ENCODE measurements around the gene SHISA4.
"Not testable (repeated sequence)": the region's sequence is repeated elsewhere in the genome, so short reads cannot be mapped to it uniquely, and the experiment has no call there.

Gene SHISA4

GRCh38 chr1:201938440-201939035 lies 49.8 kb downstream of the SHISA4 start:
- Histone ChIP-seq H3K4me3 (ENCODE audit: low read depth in 1 of 5, low read length in 5 of 5) (peak overlapping the region in 1 of 5 donors; percentile 22), H3K27ac (ENCODE audit: low read depth, low read length) (no peak overlapping the region)

GRCh38 chr1:201939148-201939547 lies 50.5 kb downstream of the SHISA4 start:
- H3K36me3 ChIP-seq (ENCODE audit: control insufficient read depth in 5 of 5, insufficient read depth in 5 of 5, low read length in 5 of 5), result no peaks in the 10 kb centered on the region
- H3K27me3 ChIP-seq (ENCODE audit: control insufficient read depth in 5 of 5, insufficient read depth in 4 of 5, low read length in 5 of 5), result peaks cover 0 to 8% (median 4%) of the 10 kb centered on the region in 5 donors
- H3K9ac ChIP-seq (ENCODE audit: low read length in 5 of 5), result no peak overlapping the region
- H3K27ac ChIP-seq (ENCODE audit: low read depth, low read length), result no peak overlapping the region
- peaks cover 0 to 38% (median 25%) of the 10 kb centered on the region in 5 donors for H3K4me1 ChIP-seq (ENCODE audit: control insufficient read depth in 5 of 5, insufficient read depth in 5 of 5, low read length in 5 of 5)
- no peak overlapping the region for H3K4me3 ChIP-seq (ENCODE audit: low read depth in 1 of 5, low read length in 5 of 5)
- no peaks in the 10 kb centered on the region for H3K9me3 ChIP-seq (ENCODE audit: control insufficient read depth in 5 of 5, low read length in 5 of 5)

More at GRCh38 chr1:201938440-201939035, 49.8 kb downstream of the SHISA4 start:
- Histone ChIP-seq H3K4me1 (ENCODE audit: control insufficient read depth in 5 of 5, insufficient read depth in 5 of 5, low read length in 5 of 5) (peaks cover 0 to 33% (median 21%) of the 10 kb centered on the region in 5 donors), H3K9ac (ENCODE audit: low read length in 5 of 5) (no peak overlapping the region), H3K27me3 (ENCODE audit: control insufficient read depth in 5 of 5, insufficient read depth in 4 of 5, low read length in 5 of 5) (peaks cover 0 to 9% (median 0%) of the 10 kb centered on the region in 5 donors), H3K36me3 (ENCODE audit: control insufficient read depth in 5 of 5, insufficient read depth in 5 of 5, low read length in 5 of 5) (no peaks in the 10 kb centered on the region), H3K9me3 (ENCODE audit: control insufficient read depth in 5 of 5, low read length in 5 of 5) (no peaks in the 10 kb centered on the region)

DNA sequence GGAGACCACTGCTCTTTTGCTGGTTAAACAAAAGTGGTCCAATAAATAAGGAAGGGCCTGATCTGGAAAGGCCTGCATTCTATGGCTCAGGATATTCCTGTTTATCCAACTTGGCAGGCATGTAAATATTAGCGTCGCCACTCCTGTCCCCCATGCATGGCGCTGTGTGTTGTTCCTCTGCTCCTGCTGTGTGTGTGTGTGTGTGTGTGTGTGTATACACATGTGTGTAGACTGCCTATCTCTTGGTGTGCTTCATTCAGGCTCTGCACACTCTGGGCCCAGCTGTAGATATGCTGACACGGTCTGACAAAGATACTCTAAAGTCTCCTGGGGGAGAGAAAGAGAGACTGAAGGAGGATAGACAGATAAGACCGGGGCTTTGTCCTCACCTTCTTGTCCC lies 50.9 kb downstream of the SHISA4 start:
- H3K9me3 ChIP-seq (ENCODE audit: control insufficient read depth in 5 of 5, low read length in 5 of 5), result no peaks in the 10 kb centered on the region
- H3K27me3 ChIP-seq (ENCODE audit: control insufficient read depth in 5 of 5, insufficient read depth in 4 of 5, low read length in 5 of 5), result peaks cover 0 to 7% (median 5%) of the 10 kb centered on the region in 5 donors
- no peaks in the 10 kb centered on the region for H3K36me3 ChIP-seq (ENCODE audit: control insufficient read depth in 5 of 5, insufficient read depth in 5 of 5, low read length in 5 of 5)
- H3K9ac ChIP-seq (ENCODE audit: low read length in 5 of 5), result no peak overlapping the region
- H3K4me1 ChIP-seq (ENCODE audit: control insufficient read depth in 5 of 5, insufficient read depth in 5 of 5, low read length in 5 of 5), result peaks cover 0 to 39% (median 28%) of the 10 kb centered on the region in 5 donors
- no peak overlapping the region for H3K4me3 ChIP-seq (ENCODE audit: low read depth in 1 of 5, low read length in 5 of 5)
- H3K27ac ChIP-seq (ENCODE audit: low read depth, low read length), result no peak overlapping the region

DNA sequence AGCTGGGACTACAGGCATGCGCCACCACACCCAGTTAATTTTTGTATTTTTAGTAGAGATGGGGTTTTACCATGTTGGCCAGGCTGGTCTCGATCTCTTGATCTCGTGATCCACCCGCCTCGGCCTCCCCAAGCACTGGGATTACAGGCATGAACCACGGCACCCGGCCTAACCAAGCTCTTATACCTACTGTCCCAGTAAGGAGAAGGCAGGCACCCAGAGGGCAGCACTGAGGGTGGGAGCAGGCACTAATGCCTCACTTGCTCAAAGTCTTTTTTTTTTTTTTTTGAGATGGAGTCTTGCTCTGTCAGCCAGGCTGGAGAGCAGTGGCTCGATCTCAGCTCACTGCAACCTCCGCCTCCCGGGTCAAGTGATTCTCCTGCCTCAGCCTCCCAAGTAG lies 51.6 kb downstream of the SHISA4 start:
- not testable (repeated sequence) for H3K9me3 ChIP-seq (ENCODE audit: control insufficient read depth in 5 of 5, low read length in 5 of 5); H3K27ac ChIP-seq (ENCODE audit: low read depth, low read length); H3K4me3 ChIP-seq (ENCODE audit: low read depth in 1 of 5, low read length in 5 of 5); H3K36me3 ChIP-seq (ENCODE audit: control insufficient read depth in 5 of 5, insufficient read depth in 5 of 5, low read length in 5 of 5); H3K9ac ChIP-seq (ENCODE audit: low read length in 5 of 5)
- peaks cover 3 to 45% (median 31%) of the 10 kb centered on the region in 5 donors for H3K4me1 ChIP-seq (ENCODE audit: control insufficient read depth in 5 of 5, insufficient read depth in 5 of 5, low read length in 5 of 5)
- H3K27me3 ChIP-seq (ENCODE audit: control insufficient read depth in 5 of 5, insufficient read depth in 4 of 5, low read length in 5 of 5), result peaks cover 0 to 11% (median 5%) of the 10 kb centered on the region in 5 donors

DNA sequence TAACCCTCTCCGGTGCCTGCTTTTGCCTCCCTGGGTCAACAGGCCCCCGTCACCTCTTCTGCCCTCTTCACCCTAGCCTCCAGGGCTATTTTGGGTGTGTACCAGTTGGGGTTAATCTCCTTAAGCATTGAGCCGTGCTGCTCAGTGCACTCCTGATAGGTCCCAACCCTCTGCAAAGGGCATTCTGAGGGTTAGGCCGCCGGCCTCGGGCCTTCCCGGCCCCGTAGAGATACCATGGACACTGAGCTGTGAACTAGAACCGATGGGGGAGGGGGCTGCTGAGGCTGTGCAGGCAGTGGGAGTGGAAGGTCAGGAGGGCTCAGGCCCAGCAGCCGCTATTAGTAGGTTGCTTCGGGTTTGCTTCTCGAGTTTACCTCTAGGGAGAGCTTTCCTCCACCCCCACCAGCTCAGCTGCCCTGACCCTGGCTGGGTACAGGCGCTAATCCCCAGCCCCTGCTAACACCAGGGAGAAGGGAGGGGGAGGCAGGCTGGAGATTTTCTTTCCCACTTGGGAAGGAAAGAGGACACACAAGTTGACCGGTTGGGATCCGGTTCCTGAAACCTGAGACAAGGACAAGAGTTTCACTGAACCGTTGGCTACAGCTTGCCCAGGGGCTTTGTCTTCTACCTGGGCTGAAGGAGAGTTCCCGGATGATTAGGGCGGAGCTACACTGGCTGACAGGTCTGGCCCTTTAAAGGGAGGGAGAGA lies 52.9 kb downstream of the SHISA4 start:
- Histone ChIP-seq H3K27me3 (ENCODE audit: control insufficient read depth in 5 of 5, insufficient read depth in 4 of 5, low read length in 5 of 5) (peaks cover 0 to 18% (median 9%) of the 10 kb centered on the region in 5 donors), H3K9me3 (ENCODE audit: control insufficient read depth in 5 of 5, low read length in 5 of 5) (no peaks in the 10 kb centered on the region), H3K36me3 (ENCODE audit: control insufficient read depth in 5 of 5, insufficient read depth in 5 of 5, low read length in 5 of 5) (no peaks in the 10 kb centered on the region), H3K27ac (ENCODE audit: low read depth, low read length) (peak overlapping the region; percentile 46), H3K9ac (ENCODE audit: low read length in 5 of 5) (peak overlapping the region in 2 of 5 donors; percentile 30 to 52), H3K4me1 (ENCODE audit: control insufficient read depth in 5 of 5, insufficient read depth in 5 of 5, low read length in 5 of 5) (peaks cover 3 to 57% (median 43%) of the 10 kb centered on the region in 5 donors), H3K4me3 (ENCODE audit: low read depth in 1 of 5, low read length in 5 of 5) (peak overlapping the region in 4 of 5 donors; percentile 26 to 47 (median 38))

DNA sequence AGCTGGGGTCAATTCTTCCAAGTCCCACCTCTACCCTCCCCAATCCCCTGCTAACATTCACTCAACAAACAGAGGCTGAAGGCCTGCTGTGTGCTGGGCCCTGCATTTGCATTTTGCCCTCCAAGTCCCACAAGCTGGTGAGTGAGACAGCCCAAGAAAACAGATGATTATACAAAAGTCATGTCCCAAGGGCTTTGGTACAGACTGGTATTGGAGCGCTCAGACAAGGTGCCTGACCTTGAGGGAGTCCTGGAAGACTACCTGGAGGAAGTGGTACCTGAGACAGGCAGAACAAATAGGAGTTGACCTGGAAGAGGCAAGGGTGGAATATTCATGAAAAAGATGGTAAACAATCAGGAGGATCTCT lies 53.4 kb downstream of the SHISA4 start:
- H3K9ac ChIP-seq (ENCODE audit: low read length in 5 of 5), result peak overlapping the region in 1 of 5 donors; percentile 30
- H3K4me3 ChIP-seq (ENCODE audit: low read depth in 1 of 5, low read length in 5 of 5), result peak overlapping the region in 3 of 5 donors; percentile 37 to 47 (median 39)
- H3K9me3 ChIP-seq (ENCODE audit: control insufficient read depth in 5 of 5, low read length in 5 of 5), result no peaks in the 10 kb centered on the region
- H3K36me3 ChIP-seq (ENCODE audit: control insufficient read depth in 5 of 5, insufficient read depth in 5 of 5, low read length in 5 of 5), result no peaks in the 10 kb centered on the region
- H3K4me1 ChIP-seq (ENCODE audit: control insufficient read depth in 5 of 5, insufficient read depth in 5 of 5, low read length in 5 of 5), result peaks cover 3 to 61% (median 48%) of the 10 kb centered on the region in 5 donors
- peak overlapping the region; percentile 46 for H3K27ac ChIP-seq (ENCODE audit: low read depth, low read length)
- H3K27me3 ChIP-seq (ENCODE audit: control insufficient read depth in 5 of 5, insufficient read depth in 4 of 5, low read length in 5 of 5), result peaks cover 0 to 18% (median 9%) of the 10 kb centered on the region in 5 donors

All from subcutaneous abdominal adipose tissue (tissue), 5 donors.